GM12878 (cell line): ENCODE data around the gene LRP1B. TPM values are rescaled to one million over a fixed set of nuclear protein-coding genes. Genes with fewer than 3 reads are reported as not detected.

Experiments used
- ATAC-seq: fragments of 200-7000 bp; cut with Tn5 transposase; 3 replicates; pipeline ENCODE4 v1.9.1; 2020; ENCODE audit warnings: mild to moderate bottlenecking, moderate library complexity
- BruUV-seq: library from RNA; stranded (reverse); fragments of 400-500 nt; replicated peaks from 2 replicates; lab custom pipeline; 2021; lab: Mats Ljungman, UMichigan
- CTCF ChIA-PET: fragments of 300-600 bp; sonication (Branson Sonifier 250); formaldehyde crosslinking; extraction: SDS; loops from one replicate; lab custom pipeline; 2021; ENCODE audit warnings: inconsistent platforms; lab: Yijun Ruan, JAX
- POLR2A ChIA-PET: fragments of 350-600 bp; formaldehyde crosslinking; extraction: SDS; loops from one replicate; lab custom pipeline; 2021; ENCODE audit warnings: inconsistent platforms; lab: Charles Lee
- RAD21 ChIA-PET: fragments of 300-600 bp; sonication (Branson Sonifier 250); formaldehyde crosslinking; loops from one replicate; lab custom pipeline; 2023; ENCODE audit warnings: antibody characterized with exemption; ENCODE audit not compliant: unreplicated experiment; lab: Charles Lee
- SMC1A ChIA-PET: fragments of 300-600 bp; sonication (Branson Sonifier 250); formaldehyde crosslinking; loops from one replicate; lab custom pipeline; 2023; ENCODE audit not compliant: unreplicated experiment, uncharacterized antibody; lab: Charles Lee
- DNase-seq: peaks from one replicate; pipeline ENCODE4 v3.0.0-alpha.2; 2011; ENCODE audit warnings: low read depth, low spot score
- FAIRE-seq: peaks from 3 replicates; lab custom pipeline; 2011; peaks lifted over from hg19 to GRCh38; lab: Jason Lieb, UNC
- H2AFZ ChIP-seq: 2 replicates; pipeline ENCODE4 v1.6.0; 2011; ENCODE audit warnings: low read depth, low read length, control low read depth; ENCODE audit not compliant: control insufficient read depth
- H3K27ac ChIP-seq: 2 replicates; pipeline ENCODE4 v1.5.1; 2011; ENCODE audit warnings: control low read depth; ENCODE audit not compliant: control insufficient read depth, insufficient read depth
- H3K27me3 ChIP-seq, 2 experiments: replicated peaks in 1 of 2; 2 replicates each; pipeline versions ENCODE4 v1.6.0 to v1.6.1; 2011; ENCODE audit warnings: low read length in 1 of 2; ENCODE audit not compliant: control insufficient read depth in 2 of 2, insufficient read depth in 2 of 2
- H3K36me3 ChIP-seq, 2 experiments: 2 replicates each; pipeline ENCODE4 v1.5.1; 2011; ENCODE audit warnings: low read length in 1 of 2; ENCODE audit not compliant: control insufficient read depth in 2 of 2, insufficient read depth in 2 of 2
- H3K4me1 ChIP-seq: 2 replicates; pipeline ENCODE4 v1.6.1; 2011; ENCODE audit warnings: mild to moderate bottlenecking, low read length, moderate library complexity, mixed read lengths; ENCODE audit not compliant: control insufficient read depth, insufficient read depth
- H3K4me2 ChIP-seq: 2 replicates; pipeline ENCODE4 v1.6.0; 2011; ENCODE audit warnings: control low read depth; ENCODE audit not compliant: control insufficient read depth, insufficient read depth
- H3K4me3 ChIP-seq: fragments of 200-600 bp; sonication (generic); 2 replicates; pipeline ENCODE4 v1.5.1; 2016
- H3K79me2 ChIP-seq: 2 replicates; pipeline ENCODE4 v1.6.0; 2011; ENCODE audit warnings: low read length; ENCODE audit not compliant: control insufficient read depth, insufficient read depth
- H3K9ac ChIP-seq: 2 replicates; pipeline ENCODE4 v1.8.0; 2011; ENCODE audit warnings: low read length, control low read depth, mixed read lengths; ENCODE audit not compliant: control insufficient read depth, insufficient read depth
- H3K9me3 ChIP-seq: replicated peaks from 3 replicates; pipeline ENCODE4 v1.5.1; 2011; ENCODE audit warnings: mild to moderate bottlenecking, low read length; ENCODE audit not compliant: control insufficient read depth, insufficient read depth
- H4K20me1 ChIP-seq: 2 replicates; pipeline ENCODE4 v1.6.0; 2011; ENCODE audit not compliant: control insufficient read depth, insufficient read depth
- CBFB ChIP-seq: IDR thresholded peaks from 2 replicates; pipeline ENCODE4 v1.6.1; 2016; ENCODE audit warnings: antibody characterized with exemption, low read depth
- CEBPB ChIP-seq, 2 experiments: fragments of 150-350 bp in 1 of 2; IDR thresholded peaks; 2 replicates each; pipeline ENCODE4 v1.6.1; 2012 to 2014; ENCODE audit warnings: low read depth in 2 of 2, low read length in 2 of 2, borderline replicate concordance in 1 of 2, inconsistent platforms in 1 of 2
- CHD1 ChIP-seq: IDR thresholded peaks from 2 replicates; pipeline ENCODE4 v1.6.1; 2012; ENCODE audit warnings: low read depth, low read length, improper control_type of control experiment
- EGR1 ChIP-seq, 2 experiments: IDR thresholded peaks; 1 replicate in 1 of 2; 2 replicates in 1 of 2; pipeline ENCODE4 v1.6.1; 2011 to 2012; ENCODE audit warnings: low read depth in 2 of 2, low read length in 2 of 2, borderline replicate concordance in 1 of 2, mild to moderate bottlenecking in 1 of 2, moderate library complexity in 1 of 2
- MTA2 ChIP-seq: fragments of 450-650 bp; IDR thresholded peaks from 2 replicates; pipeline ENCODE4 v1.6.1; 2016; ENCODE audit warnings: low read depth, mild to moderate bottlenecking, moderate library complexity
- POLR2A ChIP-seq: IDR thresholded peaks from 2 replicates; pipeline ENCODE4 v1.6.1; 2011; ENCODE audit warnings: low read depth, mild to moderate bottlenecking, low read length
- POLR2AphosphoS2 ChIP-seq: IDR thresholded peaks from 2 replicates; pipeline ENCODE4 v1.6.1; 2011; ENCODE audit warnings: low read depth, mild to moderate bottlenecking, low read length, improper control_type of control experiment, moderate library complexity
- POU2F2 ChIP-seq: IDR thresholded peaks from 3 replicates; pipeline ENCODE4 v1.6.1; 2011; ENCODE audit warnings: low read depth, mild to moderate bottlenecking, low read length, borderline replicate concordance
- SMAD1 ChIP-seq: fragments of 450-650 bp; IDR thresholded peaks from 2 replicates; pipeline ENCODE4 v1.6.1; 2018; ENCODE audit warnings: mild to moderate bottlenecking, low read depth; ENCODE audit not compliant: partially characterized antibody
- SREBF1 ChIP-seq: IDR thresholded peaks from 2 replicates; pipeline ENCODE4 v1.6.1; 2012; ENCODE audit warnings: mild to moderate bottlenecking, low read length
- STAT1 ChIP-seq: fragments of 450-650 bp; conservative IDR thresholded peaks from 2 replicates; pipeline ENCODE4 v1.6.1; 2014; ENCODE audit warnings: antibody characterized with exemption, mild to moderate bottlenecking
- TARDBP ChIP-seq: IDR thresholded peaks from 2 replicates; pipeline ENCODE4 v1.6.1; 2016; ENCODE audit warnings: borderline replicate concordance
- WGBS: methylation state at CpG from one replicate; pipeline ENCODE4 v1.1.6; 2016; ENCODE audit warnings: low lambda C conversion rate; ENCODE audit not compliant: insufficient replicate concordance, insufficient coverage; ENCODE audit errors: missing lambda C conversion rate; 5-methylcytosine and 5-hydroxymethylcytosine counted together
- in situ Hi-C: fragments of 300-500 bp; cut with MboI; formaldehyde crosslinking; loops from 9 replicates; pipeline ENCODE4 v1.14.3; 2018; ENCODE audit warnings: mixed read lengths
- intact Hi-C: fragments of 100-400 bp; cut with micrococcal nuclease; formaldehyde crosslinking; loops from one replicate; pipeline ENCODE4 v1.14.2; 2022; ENCODE audit not compliant: unreplicated experiment
- polyA plus RNA-seq, 11 experiments: library from polyadenylated mRNA; depleted of rRNA in 4 of 11; unstranded in 6 of 11; stranded (reverse) in 5 of 11; fragments of >200 nt; fragmentation: Nextera tagmentation in 4 of 11; fragmentation: Illumina TruSeq in 1 of 11; extraction: Ambion mirVana in 4 of 11; extraction: Trizol in 1 of 11; gene quantifications; 1 replicate in 1 of 11; 2 replicates in 10 of 11; pipeline versions ENCODE4 v1.2.1 to v1.2.3, GENCODE V29; 2011 to 2016; ENCODE audit warnings: inconsistent platforms in 2 of 11, missing spikeins in 2 of 11, low read depth in 1 of 11
- total RNA-seq, 4 experiments: library from RNA; depleted of rRNA in 3 of 4; stranded (reverse); fragments of >200 nt in 3 of 4; fragmentation: Illumina TruSeq in 1 of 4; extraction: Trizol in 1 of 4; gene quantifications; 2 replicates each; pipeline versions ENCODE4 v1.2.1 to v1.2.3, GENCODE V29; 2013 to 2021
- TF ChIP-seq, protein P1 (sequence below): fragments of 450-650 bp; formaldehyde crosslinking; IDR thresholded peaks from 2 replicates; pipeline ENCODE4 v1.5.0; 2022; ENCODE audit warnings: mild to moderate bottlenecking, missing genetic modification characterization

The LRP1B gene
- total and polyA plus RNA-seq, 10 of the 15 experiments (the other 5 are each of a cell fraction or from before 2014, with no cell fraction given): under 0.01 to 0.06 (median 0.03) TPM; not detected in 5

DNA sequence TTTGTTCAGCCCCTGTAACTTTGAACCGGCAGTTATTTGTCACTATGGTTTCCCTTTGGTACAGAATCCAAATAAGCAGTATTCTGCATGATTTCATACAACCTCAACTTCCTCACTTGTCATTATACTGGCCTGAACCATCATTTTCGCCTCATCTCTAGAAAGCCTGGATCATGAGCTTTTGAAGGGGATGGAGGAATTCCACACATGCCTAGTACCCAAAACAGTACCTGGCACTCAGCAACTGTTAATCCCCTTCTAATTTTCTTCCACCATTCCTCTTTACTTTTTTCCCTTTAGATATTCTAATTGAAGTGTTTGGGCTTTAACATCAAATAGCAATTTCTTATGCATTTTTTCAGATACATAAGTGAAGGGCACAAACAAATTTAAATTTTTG lies 1776.3 kb downstream of the LRP1B start:
- Histone ChIP-seq H3K36me3 (no peaks in the 10 kb centered on the region), H3K4me3 (no peak overlapping the region), H3K9me3 (no peaks in the 10 kb centered on the region), H3K27me3 (no peaks in the 10 kb centered on the region), H3K27ac (no peak overlapping the region), H3K4me1 (no peaks in the 10 kb centered on the region), H2AFZ (no peak overlapping the region), H3K9ac (no peak overlapping the region), H4K20me1 (no peaks in the 10 kb centered on the region), H3K79me2 (no peaks in the 10 kb centered on the region), H3K4me2 (no peak overlapping the region)
- 3% methylated on average over 2 of the region's 2 CpGs for WGBS
- TF ChIP-seq, protein P1, sequence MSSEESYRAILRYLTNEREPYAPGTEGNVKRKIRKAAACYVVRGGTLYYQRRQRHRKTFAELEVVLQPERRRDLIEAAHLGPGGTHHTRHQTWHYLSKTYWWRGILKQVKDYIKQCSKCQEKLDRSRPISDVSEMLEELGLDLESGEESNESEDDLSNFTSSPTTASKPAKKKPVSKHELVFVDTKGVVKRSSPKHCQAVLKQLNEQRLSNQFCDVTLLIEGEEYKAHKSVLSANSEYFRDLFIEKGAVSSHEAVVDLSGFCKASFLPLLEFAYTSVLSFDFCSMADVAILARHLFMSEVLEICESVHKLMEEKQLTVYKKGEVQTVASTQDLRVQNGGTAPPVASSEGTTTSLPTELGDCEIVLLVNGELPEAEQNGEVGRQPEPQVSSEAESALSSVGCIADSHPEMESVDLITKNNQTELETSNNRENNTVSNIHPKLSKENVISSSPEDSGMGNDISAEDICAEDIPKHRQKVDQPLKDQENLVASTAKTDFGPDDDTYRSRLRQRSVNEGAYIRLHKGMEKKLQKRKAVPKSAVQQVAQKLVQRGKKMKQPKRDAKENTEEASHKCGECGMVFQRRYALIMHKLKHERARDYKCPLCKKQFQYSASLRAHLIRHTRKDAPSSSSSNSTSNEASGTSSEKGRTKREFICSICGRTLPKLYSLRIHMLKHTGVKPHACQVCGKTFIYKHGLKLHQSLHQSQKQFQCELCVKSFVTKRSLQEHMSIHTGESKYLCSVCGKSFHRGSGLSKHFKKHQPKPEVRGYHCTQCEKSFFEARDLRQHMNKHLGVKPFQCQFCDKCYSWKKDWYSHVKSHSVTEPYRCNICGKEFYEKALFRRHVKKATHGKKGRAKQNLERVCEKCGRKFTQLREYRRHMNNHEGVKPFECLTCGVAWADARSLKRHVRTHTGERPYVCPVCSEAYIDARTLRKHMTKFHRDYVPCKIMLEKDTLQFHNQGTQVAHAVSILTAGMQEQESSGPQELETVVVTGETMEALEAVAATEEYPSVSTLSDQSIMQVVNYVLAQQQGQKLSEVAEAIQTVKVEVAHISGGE (CRISPR knock-in tag): no peak
- no peak for TF ChIP-seq MTA2
- no peak for TF ChIP-seq POU2F2
- no peak for TF ChIP-seq EGR1 (IDR thresholded peaks at IDR 0.05; ENCODE audit: borderline replicate concordance in 1 of 2, low read depth in 2 of 2, low read length in 2 of 2)
- TF ChIP-seq SREBF1: no peak
- TF ChIP-seq POLR2A: no peak
- TF ChIP-seq TARDBP: no peak
- no peak for TF ChIP-seq STAT1
- no peak for TF ChIP-seq SMAD1
- TF ChIP-seq POLR2AphosphoS2: no peak
- no peak for TF ChIP-seq CBFB
- no peak for TF ChIP-seq CHD1
- TF ChIP-seq CEBPB (IDR thresholded peaks at IDR 0.05; ENCODE audit: borderline replicate concordance in 1 of 2, low read depth in 2 of 2, low read length in 2 of 2): no peak
- SMC1A ChIA-PET: no interaction called here
- BruUV-seq: no TSS peak
- intact Hi-C loops (no loop called here), in situ Hi-C loops (no loop called here)
- POLR2A ChIA-PET: no interaction called here
- CTCF ChIA-PET: no interaction called here
- DNase-seq (no peak), ATAC-seq (no peak), FAIRE-seq (no peak)
- RAD21 ChIA-PET: no interaction called here
